HG03575 (cell line): ENCODE results near the gene BLTP1.

Source experiments
- ATAC-seq: cut with Tn5 transposase; IDR thresholded peaks from one replicate; pipeline ENCODE4 v1.9.1; 2021; ENCODE audit not compliant: unreplicated experiment, insufficient number of reproducible peaks, low FRiP score; ENCODE audit errors: extremely low read depth

Gene BLTP1

DNA sequence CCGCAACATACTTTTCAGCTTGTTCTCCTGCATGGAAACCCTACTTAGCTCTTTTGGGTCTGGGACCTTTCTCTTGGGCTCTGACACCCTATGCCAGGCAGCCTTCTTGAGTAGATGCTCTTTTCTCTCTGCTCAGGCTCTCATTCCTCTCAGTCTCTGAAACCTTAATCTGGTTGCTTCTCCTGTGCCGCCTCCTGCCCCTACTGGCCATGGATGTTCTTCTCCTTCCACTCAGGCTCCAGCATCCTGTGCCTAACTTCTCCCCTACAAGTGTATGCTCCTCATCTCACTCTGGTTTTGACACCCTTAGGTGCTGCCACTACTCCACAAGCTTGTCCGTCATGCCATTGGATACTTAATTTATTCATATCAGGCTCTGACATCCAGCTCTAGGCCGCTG is 15.2 kb downstream of the BLTP1 start:
- no peak for ATAC-seq

- no peak for ATAC-seq
These were observed 18.6 kb downstream of the BLTP1 start for GRCh38 chr4:122170775-122171174.

- ATAC-seq, result no peak
These were observed 19.2 kb downstream of the BLTP1 start for GRCh38 chr4:122171323-122171722.

- ATAC-seq, result no peak
These were observed 20.1 kb downstream of the BLTP1 start for GRCh38 chr4:122172266-122172665.

GRCh38 chr4:122178961-122179360 is 26.8 kb downstream of the BLTP1 start:
- no peak for ATAC-seq

- ATAC-seq, result no peak
These were observed 43.6 kb downstream of the BLTP1 start for GRCh38 chr4:122195718-122196117.
